Measurements from ENCODE around the gene ST7.

DNA sequence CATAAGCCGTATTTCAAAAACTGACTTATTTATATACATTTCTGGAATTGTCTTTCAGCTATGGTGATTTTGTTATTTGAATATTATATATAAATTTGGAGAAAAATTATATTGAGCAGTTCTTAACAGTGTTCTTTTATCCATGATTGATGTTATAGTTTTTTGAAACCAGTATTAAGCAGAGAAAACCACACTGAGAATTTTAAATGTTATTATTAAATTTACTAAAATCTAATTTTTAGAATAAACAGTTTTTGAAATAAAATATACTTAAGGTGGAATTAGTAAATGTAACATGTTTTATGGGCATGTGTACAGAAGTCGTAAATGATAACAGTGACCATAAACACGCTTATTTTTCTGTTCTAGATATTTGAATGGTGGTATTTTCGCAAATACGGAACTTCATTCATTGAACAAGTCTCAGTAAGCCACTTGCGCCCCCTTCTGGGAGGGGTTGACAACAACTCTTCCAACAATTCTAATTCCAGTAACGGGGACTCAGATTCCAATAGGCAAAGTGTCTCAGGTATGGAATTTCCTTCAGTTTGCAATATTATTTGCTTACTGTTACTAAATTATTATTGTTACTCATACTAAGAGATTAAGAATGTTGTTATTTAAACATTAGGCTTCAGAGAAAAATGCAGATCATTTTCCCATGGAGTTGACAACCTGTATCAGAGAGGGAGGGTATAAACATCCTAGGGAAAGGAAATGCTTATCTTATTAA lies 166.1 kb downstream of the ST7 start:
- no peak for TF ChIP-seq POLR2AphosphoS5 (IDR thresholded peaks at IDR 0.05; ENCODE audit: low read depth)
- peak; percentile 94 to 95 for TF ChIP-seq CTCF (conservative IDR thresholded peaks at IDR 0.05; ENCODE audit: low read depth in 2 of 2)
- no peak for TF ChIP-seq EZH2 (IDR thresholded peaks at IDR 0.05; ENCODE audit: low read depth, unreplicated experiment)
- no peak for TF ChIP-seq EZH2phosphoT487 (IDR thresholded peaks at IDR 0.05; ENCODE audit: unreplicated experiment)
- no peak for TF ChIP-seq NANOG (IDR thresholded peaks at IDR 0.05; ENCODE audit: borderline replicate concordance)
- no peak for TF ChIP-seq ZNF114 (CRISPR knock-in tag; IDR thresholded peaks at IDR 0.05)
- no peak for TF ChIP-seq JUNB (IDR thresholded peaks at IDR 0.05; ENCODE audit: unreplicated experiment)
- TF ChIP-seq CREB1 (CRISPR knock-in tag; IDR thresholded peaks at IDR 0.05; ENCODE audit: low read depth) = no peak
